ENCODE data around the gene GRM7.

Gene GRM7

DNA sequence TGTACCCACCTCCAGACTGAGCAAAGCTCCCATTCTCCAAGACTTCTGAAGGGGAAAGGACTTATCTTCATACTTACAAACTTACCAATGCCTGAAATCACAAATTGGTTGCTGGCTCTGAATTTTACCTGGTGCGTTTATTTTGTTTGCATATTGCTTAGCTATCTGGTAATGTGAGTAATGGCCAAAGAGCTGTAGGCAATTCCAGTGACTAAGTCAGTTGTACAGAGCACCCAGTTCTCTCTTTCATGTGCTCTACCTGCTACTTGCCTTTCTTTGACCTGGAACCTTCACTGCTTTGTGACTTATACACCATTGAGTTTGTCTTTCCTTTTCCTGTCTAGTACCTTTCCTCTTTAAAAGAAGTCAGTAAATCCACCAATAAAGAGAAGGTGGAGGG is 884.8 kb downstream of the GRM7 start:
- DNase-seq = no peak

GRCh38 chr3:7749931-7750695 is 889.2 kb downstream of the GRM7 start:
- DNase-seq = no peak

DNA sequence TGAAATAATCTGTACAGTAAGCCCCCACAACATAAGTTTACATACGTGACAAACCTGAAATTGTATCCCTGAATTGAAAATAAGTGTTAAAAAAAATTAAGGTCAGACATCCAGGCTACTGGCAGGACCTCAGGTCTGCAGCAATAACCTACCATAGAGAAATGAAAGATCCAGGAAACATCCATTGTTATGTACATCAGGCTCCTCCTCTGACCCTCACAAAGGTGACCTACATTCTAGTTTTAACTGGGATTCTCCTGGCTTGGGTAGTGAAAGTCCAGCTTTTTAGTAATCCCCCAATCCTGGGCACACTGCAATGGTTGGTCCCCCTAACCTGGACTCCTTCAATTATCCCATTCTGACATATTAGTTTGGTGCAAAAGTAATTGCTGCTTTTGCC is 891.1 kb downstream of the GRM7 start:
- no peak for DNase-seq

GRCh38 chr3:7754653-7755441 is 893.9 kb downstream of the GRM7 start:
- no peak for DNase-seq

GRCh38 chr3:7759630-7760029 is 898.7 kb downstream of the GRM7 start:
- DNase-seq = no peak

GRCh38 chr3:7760718-7761117 is 899.8 kb downstream of the GRM7 start:
- DNase-seq = no peak

DNA sequence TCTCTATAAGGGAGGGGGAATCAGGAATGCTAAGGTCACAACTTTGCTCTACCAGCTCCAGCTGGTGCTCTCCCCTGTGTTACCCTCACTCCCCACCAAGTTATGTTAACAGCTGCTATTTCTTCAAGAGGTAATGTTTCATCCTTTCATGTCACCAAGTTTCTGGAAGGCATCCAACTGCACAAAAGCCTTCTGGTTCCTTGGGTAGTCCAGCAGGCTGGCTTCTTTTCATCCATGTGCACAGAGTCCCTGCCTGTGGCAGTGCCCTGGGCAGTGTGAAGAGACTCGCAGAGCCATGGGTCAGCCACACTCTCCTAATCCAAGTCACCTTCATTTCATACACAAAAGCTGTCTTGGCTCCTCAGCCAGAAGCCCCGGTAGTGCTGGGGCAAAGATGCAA is 903.2 kb downstream of the GRM7 start:
- DNase-seq = no peak

DNA sequence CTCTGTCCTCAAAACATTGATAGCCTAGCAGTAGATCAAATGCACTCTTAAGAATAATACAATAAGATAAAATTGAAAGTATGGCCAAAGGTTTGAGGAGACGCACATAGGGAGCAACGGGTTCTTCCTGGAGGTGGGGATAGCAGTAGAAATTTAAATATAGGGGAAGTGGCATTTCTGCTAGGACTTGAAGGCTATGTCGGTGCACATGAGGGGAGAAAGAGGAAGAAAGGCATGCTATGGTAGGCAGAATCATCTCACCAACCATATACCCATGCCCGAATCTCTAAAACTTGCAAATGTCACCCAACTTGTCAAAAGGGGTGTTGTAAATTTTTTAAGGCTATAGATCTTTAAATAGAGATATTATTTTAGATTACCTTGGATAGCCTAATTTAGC is 905.6 kb downstream of the GRM7 start:
- DNase-seq = no peak

DNA sequence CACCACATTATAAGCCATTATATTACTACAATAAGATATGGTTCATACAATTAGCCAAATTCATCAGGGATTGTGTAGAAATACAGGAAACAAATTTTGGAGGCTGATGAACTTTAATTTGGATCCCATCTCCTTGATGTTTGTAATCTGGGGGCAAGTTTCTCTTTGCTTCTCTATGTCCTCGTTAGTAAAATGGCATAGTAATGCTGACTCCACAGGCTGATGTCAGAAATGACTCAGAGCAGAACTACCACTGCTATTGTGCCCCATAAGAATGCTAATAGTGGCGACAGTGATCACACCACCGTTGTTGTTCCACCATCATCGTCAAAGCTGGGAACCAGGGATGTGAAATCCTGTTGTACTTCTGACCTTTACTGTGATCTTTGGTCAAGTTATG is 918.4 kb downstream of the GRM7 start:
- DNase-seq = no peak

DNA sequence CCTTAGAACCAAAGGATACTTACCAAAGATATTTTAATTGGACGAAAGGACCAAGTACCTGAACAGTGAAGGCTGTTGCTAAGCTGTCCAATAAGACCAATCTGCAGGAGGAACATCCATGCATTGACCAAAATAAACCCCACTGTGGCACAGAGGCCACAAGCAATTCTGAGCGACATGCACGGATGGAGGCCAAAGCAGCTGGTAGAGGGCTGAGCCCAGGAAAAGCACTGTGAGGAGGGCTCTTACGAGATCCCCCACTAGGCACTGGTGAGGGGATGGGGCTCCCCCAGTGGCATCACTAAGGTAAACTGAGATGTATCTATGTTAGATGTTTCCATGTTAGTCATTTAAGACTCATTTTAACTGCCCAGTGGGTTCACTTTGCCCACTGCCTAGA is 920.5 kb downstream of the GRM7 start:
- DNase-seq = no peak

- no peak for DNase-seq
Measured at GRCh38 chr3:7787871-7788828, 927.2 kb downstream of the GRM7 start.

- no peak for DNase-seq
Measured at GRCh38 chr3:7788881-7789280, 928.0 kb downstream of the GRM7 start.

DNA sequence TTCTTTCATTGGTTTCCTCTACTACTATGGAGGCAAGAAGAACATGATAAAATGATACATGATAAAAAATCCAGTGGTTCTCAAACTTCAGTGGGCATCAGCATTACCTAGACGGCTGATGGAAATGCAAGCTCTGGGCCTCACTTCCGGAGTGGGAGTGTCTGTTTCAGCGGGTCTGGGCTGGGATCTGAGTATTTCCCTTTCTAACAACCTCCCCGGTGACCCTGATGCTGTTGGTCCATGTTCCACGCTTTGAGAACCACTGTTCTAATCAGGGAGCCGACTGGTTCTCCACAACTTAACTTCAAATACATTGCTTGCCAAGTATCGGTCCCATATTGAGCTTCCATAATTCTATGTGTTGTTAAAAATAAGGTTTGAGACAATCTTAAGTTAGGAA is 928.4 kb downstream of the GRM7 start:
- DNase-seq = no peak

DNA sequence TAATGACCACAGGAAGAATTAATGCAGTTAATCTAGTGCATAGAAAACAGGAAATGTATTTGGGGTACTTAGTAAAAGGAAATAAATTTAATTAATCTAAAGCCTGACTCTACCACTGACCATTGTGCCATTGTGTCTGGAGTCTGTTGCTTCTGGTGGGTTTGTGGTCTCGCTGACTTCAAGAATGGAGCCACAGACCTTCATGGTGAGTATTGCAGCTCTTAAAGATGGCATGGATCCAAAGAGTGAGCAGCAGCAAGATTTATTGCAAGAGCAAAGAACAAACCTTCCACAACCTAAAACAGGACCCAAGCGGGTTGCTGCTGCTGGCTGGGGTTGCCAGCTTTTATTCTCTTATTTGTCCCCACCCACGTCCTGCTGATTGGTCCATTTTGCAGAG is 929.2 kb downstream of the GRM7 start:
- no peak for DNase-seq

Data from activated CD4-positive, alpha-beta T cell treated with anti-CD3 and anti-CD28 coated beads, Interleukin-10, Interleukin-2, amounts not matched to agents 100 ng/mL and 50 ng/mL, durations not matched to agents 16 hours and 8 hours (primary cell).